NB4 (cell line): ENCODE data around the gene PAQR8.
A peak's percentile ranks its signal among the peaks of the same experiment; 100 is the strongest.

Source experiments
- DNase-seq: peaks from one replicate; pipeline ENCODE4 v3.0.0; 2010; ENCODE audit warnings: low read depth
- H3K4me3 ChIP-seq: one replicate; pipeline ENCODE4 v1.5.1; 2011; ENCODE audit warnings: mild to moderate bottlenecking, low read depth, low read length, moderate library complexity
- MYC ChIP-seq: IDR thresholded peaks from 2 replicates; pipeline ENCODE4 v1.6.1; 2011; ENCODE audit warnings: low read depth, low read length
- POLR2A ChIP-seq: IDR thresholded peaks from 2 replicates; pipeline ENCODE4 v1.6.1; 2011; ENCODE audit warnings: mild to moderate bottlenecking; ENCODE audit not compliant: insufficient read length; ENCODE audit errors: extremely low read depth
- TF ChIP-seq, protein P1 (sequence below): IDR thresholded peaks from 2 replicates; pipeline ENCODE4 v1.6.1; 2011; ENCODE audit warnings: low read depth, low read length
- TF ChIP-seq, protein P2 (sequence below): IDR thresholded peaks from one replicate; pipeline ENCODE4 v1.5.1; 2012; ENCODE audit warnings: low read depth, low read length

Gene PAQR8

DNA sequence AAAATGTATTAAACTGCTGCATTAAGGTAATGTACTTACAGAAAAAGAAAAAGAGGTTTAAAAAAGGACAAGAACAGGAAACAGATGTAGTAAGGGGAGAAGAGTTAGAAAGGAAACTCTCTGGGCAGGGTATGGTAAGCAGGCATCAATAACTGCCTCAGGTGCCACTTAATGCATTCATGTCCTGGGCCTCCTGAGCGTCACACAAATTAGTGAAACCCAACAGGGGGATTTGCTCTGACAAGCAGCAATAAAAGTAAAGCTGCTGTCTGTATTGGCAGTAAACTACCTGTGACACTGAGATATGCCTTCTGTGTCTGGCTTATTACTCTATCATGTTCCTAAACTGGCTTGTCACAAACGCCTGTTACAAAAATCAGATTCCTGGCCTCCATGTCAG is 56.7 kb downstream of the PAQR8 start:
- TF ChIP-seq MYC (no peak), POLR2A (no peak)
- TF ChIP-seq, protein P1, sequence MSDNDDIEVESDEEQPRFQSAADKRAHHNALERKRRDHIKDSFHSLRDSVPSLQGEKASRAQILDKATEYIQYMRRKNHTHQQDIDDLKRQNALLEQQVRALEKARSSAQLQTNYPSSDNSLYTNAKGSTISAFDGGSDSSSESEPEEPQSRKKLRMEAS, result no peak
- TF ChIP-seq, protein P2, sequence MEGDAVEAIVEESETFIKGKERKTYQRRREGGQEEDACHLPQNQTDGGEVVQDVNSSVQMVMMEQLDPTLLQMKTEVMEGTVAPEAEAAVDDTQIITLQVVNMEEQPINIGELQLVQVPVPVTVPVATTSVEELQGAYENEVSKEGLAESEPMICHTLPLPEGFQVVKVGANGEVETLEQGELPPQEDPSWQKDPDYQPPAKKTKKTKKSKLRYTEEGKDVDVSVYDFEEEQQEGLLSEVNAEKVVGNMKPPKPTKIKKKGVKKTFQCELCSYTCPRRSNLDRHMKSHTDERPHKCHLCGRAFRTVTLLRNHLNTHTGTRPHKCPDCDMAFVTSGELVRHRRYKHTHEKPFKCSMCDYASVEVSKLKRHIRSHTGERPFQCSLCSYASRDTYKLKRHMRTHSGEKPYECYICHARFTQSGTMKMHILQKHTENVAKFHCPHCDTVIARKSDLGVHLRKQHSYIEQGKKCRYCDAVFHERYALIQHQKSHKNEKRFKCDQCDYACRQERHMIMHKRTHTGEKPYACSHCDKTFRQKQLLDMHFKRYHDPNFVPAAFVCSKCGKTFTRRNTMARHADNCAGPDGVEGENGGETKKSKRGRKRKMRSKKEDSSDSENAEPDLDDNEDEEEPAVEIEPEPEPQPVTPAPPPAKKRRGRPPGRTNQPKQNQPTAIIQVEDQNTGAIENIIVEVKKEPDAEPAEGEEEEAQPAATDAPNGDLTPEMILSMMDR, result no peak

DNA sequence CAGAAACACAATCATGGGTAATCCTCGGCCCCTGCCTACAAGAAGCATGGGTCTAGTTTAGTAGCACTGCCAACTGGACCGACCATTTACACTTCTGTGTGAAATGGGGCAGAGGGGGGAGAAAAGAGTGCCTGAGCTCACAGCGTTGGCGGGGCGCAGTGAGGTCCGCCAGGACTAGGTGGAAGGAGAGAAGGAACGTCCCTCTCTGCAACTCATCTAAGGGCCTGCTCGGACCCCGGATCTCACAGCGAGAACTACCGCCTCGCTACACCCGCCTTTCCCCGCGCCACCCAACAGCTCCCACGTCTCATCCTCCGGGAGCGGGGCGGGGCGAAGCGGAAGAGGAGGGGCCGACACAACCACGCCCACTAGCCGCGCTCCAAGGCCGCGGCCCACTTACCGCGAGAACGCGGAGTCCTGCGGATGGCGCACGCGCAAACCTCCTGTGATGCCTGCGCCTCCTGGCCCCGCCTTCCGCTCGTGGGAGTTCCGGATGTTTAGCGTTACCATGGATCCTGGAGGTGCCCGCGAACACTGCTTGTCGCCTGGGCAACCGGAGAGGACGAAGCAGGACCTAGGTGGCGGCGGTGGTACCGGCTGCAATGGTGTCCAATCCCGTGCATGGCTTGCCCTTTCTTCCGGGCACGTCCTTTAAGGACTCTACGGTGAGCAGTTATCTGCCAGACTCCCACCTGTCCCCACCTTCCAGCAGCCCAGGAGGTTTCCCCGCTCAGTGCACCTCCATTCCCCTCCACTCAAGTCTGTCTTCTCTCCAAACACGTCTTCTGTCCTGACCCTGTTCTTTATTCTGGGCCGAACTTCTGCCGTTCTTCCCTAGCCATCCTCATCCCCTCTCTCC is 58.1 kb downstream of the PAQR8 start, which contains the start of gene EFHC1:
Gene EFHC1, plus strand, starts transcription at position 534 of the 859 bp plus-strand sequence. Its CDS starts 69 bp downstream, at position 603.
- H3K4me3 ChIP-seq, result peak within 1 kb of the TSS; percentile 87
- TF ChIP-seq, protein P2, result no peak
- TF ChIP-seq POLR2A (peak; percentile 89), MYC (no peak)
- TF ChIP-seq, protein P1, result peak; percentile 43; the same call in 1 of the 2 replicates
- peak; percentile 97 for DNase-seq

More for the DNA sequence above, 56.7 kb downstream of the PAQR8 start:
- no peak overlapping the region for H3K4me3 ChIP-seq
- DNase-seq, result no peak

DNA sequence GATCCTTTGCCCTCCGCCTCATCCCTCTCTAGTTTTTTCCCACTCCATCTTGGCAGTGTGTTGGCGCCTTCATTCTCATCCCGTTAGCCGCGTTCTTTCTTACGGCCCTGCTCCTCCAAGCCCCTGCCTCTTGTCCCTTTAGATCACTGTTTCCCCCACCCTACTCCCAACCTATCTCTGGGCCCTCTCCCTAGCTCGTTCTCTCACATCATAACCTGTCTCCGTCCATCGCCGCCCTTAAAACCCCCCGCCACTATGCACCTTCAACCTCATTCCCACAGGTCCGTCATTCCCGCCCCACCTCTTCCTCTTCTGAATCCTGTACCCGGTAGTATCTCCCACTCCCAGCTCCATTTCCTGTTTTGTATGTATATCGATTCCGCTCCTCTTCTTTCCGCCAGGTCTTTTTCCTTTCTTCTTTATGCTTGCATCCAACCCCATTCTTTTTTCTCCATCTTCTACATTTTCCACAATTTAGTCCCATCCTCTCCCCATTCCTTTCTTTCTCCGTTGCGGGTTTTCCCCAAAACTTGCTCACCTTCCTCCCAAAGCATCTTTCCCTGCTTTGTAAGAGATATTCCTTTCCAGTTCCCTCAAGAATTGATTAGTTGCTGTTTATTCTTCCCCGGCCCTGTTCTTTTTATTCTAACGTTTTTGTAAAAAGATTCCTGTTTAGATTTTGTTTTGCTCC is 58.9 kb downstream of the PAQR8 start:
- TF ChIP-seq, protein P2, result no peak
- TF ChIP-seq MYC (no peak), POLR2A (no peak)
- TF ChIP-seq, protein P1, result no peak
- no peak for DNase-seq
- H3K4me3 ChIP-seq, result peak overlapping the region; percentile 87

- DNase-seq, result no peak
- TF ChIP-seq, protein P1, result no peak
- TF ChIP-seq POLR2A, result no peak
- TF ChIP-seq, protein P2, result no peak
- TF ChIP-seq MYC, result no peak
- no peak overlapping the region for H3K4me3 ChIP-seq
These were observed 60.2 kb downstream of the PAQR8 start for GRCh38 chr6:52422156-52422555.

DNA sequence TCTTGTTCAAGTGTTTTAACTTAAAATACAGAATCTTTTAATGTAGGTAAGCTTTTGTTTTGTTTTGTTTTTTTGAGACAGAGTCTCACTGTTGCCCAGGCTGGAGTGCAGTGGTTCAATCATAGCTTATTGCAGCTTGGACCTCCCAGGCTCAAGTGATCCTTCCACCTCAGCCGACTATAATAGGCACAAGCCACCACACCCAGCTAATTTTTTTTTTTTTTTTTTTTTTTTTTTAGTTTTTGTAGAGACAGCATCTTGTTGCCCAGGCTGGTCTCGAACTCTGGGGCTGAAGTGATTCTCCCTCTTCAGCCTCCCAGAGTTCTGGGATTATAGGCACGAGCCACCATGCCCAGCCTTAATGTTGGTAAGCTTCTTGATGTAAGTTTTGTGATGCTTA is 61.5 kb downstream of the PAQR8 start:
- TF ChIP-seq, protein P2, result no peak
- TF ChIP-seq, protein P1, result no peak
- no peak for TF ChIP-seq POLR2A
- TF ChIP-seq MYC, result no peak
- no peak overlapping the region for H3K4me3 ChIP-seq

More for the DNA sequence above, 61.5 kb downstream of the PAQR8 start:
- DNase-seq, result no peak
